K562 (cell line): ENCODE measurements around the gene SPCS2. TPM values are rescaled to one million over a fixed set of nuclear protein-coding genes. Genes with fewer than 3 reads are reported as not detected.

Experiments
- ARHGAP35 ChIP-seq: fragments of 450-650 bp; IDR thresholded peaks from 2 replicates; pipeline ENCODE4 v1.6.1; 2018; ENCODE audit not compliant: partially characterized antibody
- CREBBP ChIP-seq: IDR thresholded peaks from one replicate; pipeline ENCODE4 v1.6.1; 2012; ENCODE audit warnings: low read depth, mild to moderate bottlenecking, control low read depth, inconsistent platforms, low read length
- DIDO1 ChIP-seq: fragments of 450-650 bp; IDR thresholded peaks from 2 replicates; pipeline ENCODE4 v1.6.1; 2016; ENCODE audit warnings: low read depth, missing biosample characterization, missing genetic modification characterization
- FIP1L1 ChIP-seq: fragments of 200-400 bp; formaldehyde crosslinking; IDR thresholded peaks from 2 replicates; pipeline ENCODE4 v1.6.1; 2018; ENCODE audit warnings: mild to moderate bottlenecking, low read depth, low read length; ENCODE audit not compliant: poor library complexity, severe bottlenecking
- KAT8 ChIP-seq: fragments of 450-650 bp; IDR thresholded peaks from 2 replicates; pipeline ENCODE4 v1.6.1; 2016; ENCODE audit warnings: low read depth, mild to moderate bottlenecking
- KDM4B ChIP-seq, 2 experiments: fragments of 450-650 bp in 1 of 2; sonication (generic) in 1 of 2; IDR thresholded peaks; 2 replicates each; pipeline ENCODE4 v1.6.1; 2016 to 2017; ENCODE audit warnings: borderline replicate concordance in 2 of 2, antibody characterized with exemption in 1 of 2, low read depth in 1 of 2, mild to moderate bottlenecking in 1 of 2
- MCM5 ChIP-seq: fragments of 450-650 bp; IDR thresholded peaks from 2 replicates; pipeline ENCODE4 v1.6.1; 2016; ENCODE audit warnings: low read depth
- MYC ChIP-seq, 2 experiments: fragments of 250-450 bp in 1 of 2; sonication (Bioruptor Pico) in 1 of 2; IDR thresholded peaks; 2 replicates each; pipeline versions ENCODE4 v1.5.1 to v1.6.1; 2012 to 2021; ENCODE audit warnings: low read depth in 2 of 2, borderline replicate concordance in 1 of 2, improper control_type of control experiment in 1 of 2, low read length in 1 of 2, mild to moderate bottlenecking in 1 of 2, moderate library complexity in 1 of 2
- NCOA2 ChIP-seq, 2 experiments: fragments of 450-650 bp; IDR thresholded peaks; 2 replicates each; pipeline ENCODE4 v1.6.1; 2018; ENCODE audit warnings: mild to moderate bottlenecking in 2 of 2, moderate library complexity in 1 of 2; ENCODE audit not compliant: partially characterized antibody in 2 of 2
- NFE2L1 ChIP-seq: fragments of 450-650 bp; IDR thresholded peaks from 2 replicates; pipeline ENCODE4 v1.6.1; 2016; ENCODE audit warnings: missing genetic modification characterization, low read depth, mild to moderate bottlenecking, missing compliant biosample characterization, moderate library complexity, borderline replicate concordance
- NR2C1 ChIP-seq, 2 experiments: fragments of 450-650 bp; IDR thresholded peaks; 2 replicates each; pipeline ENCODE4 v1.6.1; 2017; ENCODE audit warnings: mild to moderate bottlenecking in 2 of 2, antibody characterized with exemption in 1 of 2, inconsistent platforms in 1 of 2, missing compliant biosample characterization in 1 of 2, missing genetic modification characterization in 1 of 2
- SIN3B ChIP-seq: fragments of 450-650 bp; IDR thresholded peaks from 2 replicates; pipeline ENCODE4 v1.6.1; 2017; ENCODE audit warnings: low read depth, mild to moderate bottlenecking, moderate library complexity
- SIRT6 ChIP-seq: IDR thresholded peaks from one replicate; pipeline ENCODE4 v1.6.1; 2012; ENCODE audit warnings: low read depth, mild to moderate bottlenecking, control low read depth, inconsistent platforms, low read length, moderate library complexity
- SPI1 ChIP-seq: IDR thresholded peaks from 2 replicates; pipeline ENCODE4 v1.6.1; 2011; ENCODE audit warnings: low read depth, low read length, control low read depth, borderline replicate concordance
- SREBF2 ChIP-seq: sonication (generic); formaldehyde crosslinking; IDR thresholded peaks from 2 replicates; pipeline ENCODE4 v1.4.0; 2020; ENCODE audit warnings: mild to moderate bottlenecking, missing genetic modification reagents
- TBP ChIP-seq: optimal IDR thresholded peaks from 2 replicates; pipeline ENCODE3; 2011; ENCODE audit warnings: low read depth, low read length, improper control_type of control experiment
- ZNF184 ChIP-seq: sonication (generic); formaldehyde crosslinking; IDR thresholded peaks from 2 replicates; pipeline ENCODE4 v1.5.0; 2020; ENCODE audit warnings: missing genetic modification reagents
- ZNF24 ChIP-seq: fragments of 450-650 bp; IDR thresholded peaks from 2 replicates; pipeline ENCODE4 v1.6.1; 2016
- ZNF263 ChIP-seq: sonication (generic); formaldehyde crosslinking; IDR thresholded peaks from 2 replicates; pipeline ENCODE4 v1.8.0; 2022; ENCODE audit warnings: mild to moderate bottlenecking, missing genetic modification reagents, borderline replicate concordance
- ZNF584 ChIP-seq: fragments of 200-800 bp; sonication (Bioruptor generic); IDR thresholded peaks from 2 replicates; pipeline ENCODE4 v1.6.1; 2016; ENCODE audit warnings: low read depth, mild to moderate bottlenecking, missing genetic modification characterization, missing compliant biosample characterization
- ZNF766 ChIP-seq: fragments of 200-800 bp; sonication (Bioruptor generic); conservative IDR thresholded peaks from 2 replicates; pipeline ENCODE4 v1.6.1; 2016; ENCODE audit warnings: missing genetic modification characterization, missing compliant biosample characterization
- polyA plus RNA-seq, 8 experiments: library from polyadenylated mRNA; depleted of rRNA in 4 of 8; stranded (reverse) in 5 of 8; unstranded in 3 of 8; fragments of >200 nt; fragmentation: Nextera tagmentation in 2 of 8; fragmentation: Illumina TruSeq in 1 of 8; extraction: Ambion mirVana in 2 of 8; extraction: Trizol in 1 of 8; gene quantifications; 2 replicates each; pipeline versions ENCODE4 v1.2.1 to v1.2.3, GENCODE V29; 2011 to 2014; ENCODE audit warnings: inconsistent platforms in 1 of 8, missing spikeins in 1 of 8
- total RNA-seq, 7 experiments: library from RNA; depleted of rRNA in 6 of 7; stranded (reverse); fragments of >200 nt in 6 of 7; fragmentation: Illumina TruSeq in 2 of 7; extraction: Trizol in 2 of 7; gene quantifications; 2 replicates each; pipeline versions ENCODE4 v1.2.1 to v1.2.3, GENCODE V29; 2011 to 2021; ENCODE audit warnings: low replicate concordance in 1 of 7
- TF ChIP-seq, protein P1 (sequence below): fragments of 450-650 bp; formaldehyde crosslinking; IDR thresholded peaks from 2 replicates; pipeline ENCODE4 v1.4.0; 2022; ENCODE audit warnings: missing genetic modification characterization
- TF ChIP-seq, protein P2 (sequence below): fragments of 250-450 bp; sonication (Bioruptor Pico); IDR thresholded peaks from 2 replicates; pipeline ENCODE4 v1.8.0; 2022; ENCODE audit warnings: inconsistent platforms
- TF ChIP-seq, protein P3 (sequence below): sonication (generic); formaldehyde crosslinking; IDR thresholded peaks from 2 replicates; pipeline ENCODE4 v1.8.1; 2022; ENCODE audit warnings: missing genetic modification reagents

The SPCS2 gene
- total and polyA plus RNA-seq, 9 of the 15 experiments (the other 6 are each of a cell fraction or from before 2014, with no cell fraction given) = 38.2 to 458 (median 193) TPM

DNA sequence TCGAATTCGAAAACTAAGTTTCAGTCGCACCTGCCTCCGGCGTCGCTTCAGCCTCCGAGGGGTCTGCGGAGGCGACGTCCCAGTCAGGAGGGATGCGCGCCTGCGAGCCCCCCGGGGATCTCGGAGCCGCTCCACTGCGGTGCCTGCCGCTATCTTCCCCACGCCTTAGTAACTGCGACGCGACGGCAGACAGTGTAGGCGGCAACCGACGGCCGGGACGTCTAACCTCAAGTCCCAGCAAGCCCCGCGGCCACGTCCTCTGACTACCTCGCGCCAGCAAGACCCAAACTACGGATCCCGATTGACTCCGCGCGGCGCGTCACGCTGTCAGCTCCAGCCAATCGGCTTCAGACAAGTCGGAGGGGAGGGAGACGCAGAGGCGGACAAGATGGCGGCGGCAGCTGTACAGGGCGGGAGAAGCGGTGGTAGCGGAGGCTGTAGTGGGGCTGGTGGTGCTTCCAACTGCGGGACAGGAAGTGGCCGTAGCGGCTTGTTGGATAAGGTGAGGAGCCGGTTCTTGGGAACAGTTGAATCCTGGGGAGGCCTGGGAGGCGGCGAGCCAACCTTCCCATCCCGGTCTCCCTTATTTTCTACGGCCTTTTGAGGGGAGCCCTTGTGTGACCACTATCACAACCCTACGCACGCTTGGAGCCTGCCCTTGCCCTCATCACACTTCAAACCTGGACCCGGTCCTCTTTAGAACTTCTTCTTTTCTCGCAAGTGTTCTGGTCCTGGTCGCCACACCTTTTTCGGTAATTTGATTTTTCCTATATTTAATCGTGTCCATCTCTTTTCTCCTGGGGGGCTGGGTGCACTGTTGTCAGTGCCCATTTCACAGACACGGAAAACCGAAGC lies at the start of gene SPCS2, which contains the start of gene XRRA1 (continued):
- TF ChIP-seq, protein P1, sequence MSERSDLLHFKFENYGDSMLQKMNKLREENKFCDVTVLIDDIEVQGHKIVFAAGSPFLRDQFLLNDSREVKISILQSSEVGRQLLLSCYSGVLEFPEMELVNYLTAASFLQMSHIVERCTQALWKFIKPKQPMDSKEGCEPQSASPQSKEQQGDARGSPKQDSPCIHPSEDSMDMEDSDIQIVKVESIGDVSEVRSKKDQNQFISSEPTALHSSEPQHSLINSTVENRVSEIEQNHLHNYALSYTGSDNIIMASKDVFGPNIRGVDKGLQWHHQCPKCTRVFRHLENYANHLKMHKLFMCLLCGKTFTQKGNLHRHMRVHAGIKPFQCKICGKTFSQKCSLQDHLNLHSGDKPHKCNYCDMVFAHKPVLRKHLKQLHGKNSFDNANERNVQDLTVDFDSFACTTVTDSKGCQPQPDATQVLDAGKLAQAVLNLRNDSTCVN (CRISPR knock-in tag) = no peak
- TF ChIP-seq TBP = peak; percentile 73
- TF ChIP-seq MYC (IDR thresholded peaks at IDR 0.05; ENCODE audit: low read depth, low read length) = peak; percentile 85
- no peak for TF ChIP-seq MYC (CRISPR knock-in tag; IDR thresholded peaks at IDR 0.05; ENCODE audit: borderline replicate concordance, low read depth)
- TF ChIP-seq, protein P2, sequence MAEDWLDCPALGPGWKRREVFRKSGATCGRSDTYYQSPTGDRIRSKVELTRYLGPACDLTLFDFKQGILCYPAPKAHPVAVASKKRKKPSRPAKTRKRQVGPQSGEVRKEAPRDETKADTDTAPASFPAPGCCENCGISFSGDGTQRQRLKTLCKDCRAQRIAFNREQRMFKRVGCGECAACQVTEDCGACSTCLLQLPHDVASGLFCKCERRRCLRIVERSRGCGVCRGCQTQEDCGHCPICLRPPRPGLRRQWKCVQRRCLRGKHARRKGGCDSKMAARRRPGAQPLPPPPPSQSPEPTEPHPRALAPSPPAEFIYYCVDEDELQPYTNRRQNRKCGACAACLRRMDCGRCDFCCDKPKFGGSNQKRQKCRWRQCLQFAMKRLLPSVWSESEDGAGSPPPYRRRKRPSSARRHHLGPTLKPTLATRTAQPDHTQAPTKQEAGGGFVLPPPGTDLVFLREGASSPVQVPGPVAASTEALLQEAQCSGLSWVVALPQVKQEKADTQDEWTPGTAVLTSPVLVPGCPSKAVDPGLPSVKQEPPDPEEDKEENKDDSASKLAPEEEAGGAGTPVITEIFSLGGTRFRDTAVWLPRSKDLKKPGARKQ (CRISPR knock-in tag) = no peak
- no peak for TF ChIP-seq ARHGAP35
- no peak for TF ChIP-seq ZNF24
- TF ChIP-seq ZNF263 (CRISPR knock-in tag) = no peak; the same call in 1 of the 2 replicates
- TF ChIP-seq ZNF766 (CRISPR knock-in tag) = peak; percentile 84
- TF ChIP-seq MCM5 = no peak
- TF ChIP-seq, protein P3, sequence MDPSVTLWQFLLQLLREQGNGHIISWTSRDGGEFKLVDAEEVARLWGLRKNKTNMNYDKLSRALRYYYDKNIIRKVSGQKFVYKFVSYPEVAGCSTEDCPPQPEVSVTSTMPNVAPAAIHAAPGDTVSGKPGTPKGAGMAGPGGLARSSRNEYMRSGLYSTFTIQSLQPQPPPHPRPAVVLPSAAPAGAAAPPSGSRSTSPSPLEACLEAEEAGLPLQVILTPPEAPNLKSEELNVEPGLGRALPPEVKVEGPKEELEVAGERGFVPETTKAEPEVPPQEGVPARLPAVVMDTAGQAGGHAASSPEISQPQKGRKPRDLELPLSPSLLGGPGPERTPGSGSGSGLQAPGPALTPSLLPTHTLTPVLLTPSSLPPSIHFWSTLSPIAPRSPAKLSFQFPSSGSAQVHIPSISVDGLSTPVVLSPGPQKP (CRISPR knock-in tag) = no peak
- TF ChIP-seq FIP1L1 = no peak
- TF ChIP-seq NFE2L1 (tag) = no peak
- TF ChIP-seq SREBF2 (CRISPR knock-in tag) = peak; percentile 63; the same call in 1 of the 2 replicates
- no peak for TF ChIP-seq ZNF584 (CRISPR knock-in tag)
- TF ChIP-seq ZNF184 (CRISPR knock-in tag) = no peak
- no peak for TF ChIP-seq KAT8
- no peak for TF ChIP-seq SIRT6
- TF ChIP-seq KDM4B (IDR thresholded peaks at IDR 0.05; ENCODE audit: borderline replicate concordance in 2 of 2, low read depth in 1 of 2) = peak in 1 of 2 experiments; percentile 9; a peak in 1 of 4 replicates
- TF ChIP-seq SPI1 = no peak
- TF ChIP-seq SIN3B = peak; percentile 67
- no peak for TF ChIP-seq NCOA2 (IDR thresholded peaks at IDR 0.05; ENCODE audit: partially characterized antibody in 2 of 2)
- TF ChIP-seq CREBBP = no peak
- TF ChIP-seq DIDO1 (tag) = 0 out of 2 replicates have a peak, but pooled peaks have one; percentile 25
- TF ChIP-seq NR2C1 (IDR thresholded peaks at IDR 0.05) = no peak
- TF ChIP-seq NR2C1 (tag; IDR thresholded peaks at IDR 0.05) = peak; percentile 56; the same call in 1 of the 2 replicates
